ENCODE results near the gene GPR39. TPM values are rescaled to one million over a fixed set of nuclear protein-coding genes. Genes with fewer than 3 reads are reported as not detected.

Gene GPR39
- total and polyA plus RNA-seq, 2 donors (not counting 3 experiments of a cell fraction or from before 2014, with no cell fraction given): 0.03 to 0.20 TPM

GRCh38 chr2:132595186-132595585, 178.6 kb downstream of the GPR39 start:
- no peaks in the 10 kb centered on the region for H3K9me1 ChIP-seq (replicated peaks; ENCODE audit: control insufficient read depth, extremely low read depth, insufficient read depth, low read length)
- H3K9me3 ChIP-seq (replicated peaks; ENCODE audit: control insufficient read depth, insufficient read depth, low read length): no peaks in the 10 kb centered on the region
- BruUV-seq (replicated peaks): no TSS peak
- TF ChIP-seq MYC (IDR thresholded peaks at IDR 0.05; ENCODE audit: low read depth, low read length) (no peak), POLR2AphosphoS5 (IDR thresholded peaks at IDR 0.05; ENCODE audit: insufficient read depth, low read depth, low read length) (no peak), JUN (IDR thresholded peaks at IDR 0.05; ENCODE audit: borderline replicate concordance, insufficient read depth, insufficient read length, low read depth) (no peak), POLR2A (IDR thresholded peaks at IDR 0.05; ENCODE audit: low read depth, low read length) (no peak), CTCF (IDR thresholded peaks at IDR 0.05; ENCODE audit: extremely low read depth in 1 of 2, insufficient read depth in 1 of 2, low read depth in 1 of 2, low read length in 2 of 2) (no peak), GATA2 (IDR thresholded peaks at IDR 0.05; ENCODE audit: insufficient read depth, insufficient read length, low read depth, low read length) (no peak), EZH2 (IDR thresholded peaks at IDR 0.05; ENCODE audit: borderline replicate concordance, low read depth, low read length, severe bottlenecking) (no peak), FOS (IDR thresholded peaks at IDR 0.05; ENCODE audit: borderline replicate concordance, insufficient read depth, low read length) (no peak), MAX (IDR thresholded peaks at IDR 0.05; ENCODE audit: insufficient read depth, insufficient read length) (no peak)
- H4K20me1 ChIP-seq (replicated peaks; ENCODE audit: control insufficient read depth, extremely low read depth, insufficient read depth, low read length): no peaks in the 10 kb centered on the region
- no peak for DNase-seq (ENCODE audit: low read depth, low spot score)
- H3K79me2 ChIP-seq (ENCODE audit: control insufficient read depth, insufficient read depth, low read length): no peaks in the 10 kb centered on the region
- no peak overlapping the region for H3K9ac ChIP-seq (replicated peaks; ENCODE audit: extremely low read depth, insufficient read depth, low read length)
- intact Hi-C loops (cut with micrococcal nuclease) (no loop called here), dilution Hi-C loops (cut with MboI; ENCODE audit: extremely low pct_ligation_motif_present, low sequenced_read_pairs) (no loop called here)
- POLR2A ChIA-PET: no interaction called here
- CTCF ChIA-PET: interaction anchor here (0.6 kb wide), 1 partner anchor 159 kb away, joined by 3 read pairs; no protein-coding TSS in a partner anchor
- H3K36me3 ChIP-seq (ENCODE audit: control insufficient read depth in 2 of 2, extremely low read depth in 1 of 2, insufficient read depth in 2 of 2, low read length in 2 of 2): no peaks in the 10 kb centered on the region
- no peak overlapping the region for H3K4me3 ChIP-seq (replicated peaks in 1 of 3; ENCODE audit: insufficient read depth in 1 of 3, low read depth in 1 of 3, low read length in 3 of 3)
- no peaks in the 10 kb centered on the region for H3K27me3 ChIP-seq (ENCODE audit: control insufficient read depth in 2 of 2, insufficient read depth in 2 of 2, low read length in 2 of 2)
- FAIRE-seq: no peak
- no peak overlapping the region for H3K27ac ChIP-seq (ENCODE audit: insufficient read depth, low read depth, low read length)
- H3K4me1 ChIP-seq (ENCODE audit: control insufficient read depth, extremely low read depth, insufficient read depth, low read length): no peaks in the 10 kb centered on the region
- H2AFZ ChIP-seq (ENCODE audit: low read depth, low read length): no peak overlapping the region
- no peak overlapping the region for H3K4me2 ChIP-seq (ENCODE audit: insufficient read depth, low read length)
